H7 (cell line): Measurements from ENCODE around the gene TOMM40L. TPM values are rescaled to one million over a fixed set of nuclear protein-coding genes. Genes with fewer than 3 reads are reported as not detected.
A peak's percentile ranks its signal among the peaks of the same experiment; 100 is the strongest.

ENCODE experiments used
- DNase-seq: peaks from one replicate; pipeline ENCODE4 v3.0.0; 2012
- H3K27me3 ChIP-seq: 2 replicates; pipeline ENCODE4 v1.6.0; 2011; ENCODE audit warnings: mild to moderate bottlenecking, low read length; ENCODE audit not compliant: control insufficient read depth, insufficient read depth
- H3K36me3 ChIP-seq: replicated peaks from 2 replicates; pipeline ENCODE4 v1.5.1; 2011; ENCODE audit warnings: low read length; ENCODE audit not compliant: control insufficient read depth, insufficient read depth
- H3K4me3 ChIP-seq: 2 replicates; pipeline ENCODE4 v1.5.1; 2011; ENCODE audit warnings: low read depth, mild to moderate bottlenecking, control low read depth, low read length, moderate library complexity; ENCODE audit not compliant: insufficient read depth
- total RNA-seq: library from RNA; depleted of rRNA; stranded (reverse); fragments of >200 nt; shearing (Covaris generic); gene quantifications from 2 replicates; pipeline ENCODE4 v1.2.3, GENCODE V29; 2014

The TOMM40L gene
- total RNA-seq, 1 experiment from 2014 or later = 38.1 TPM

DNA sequence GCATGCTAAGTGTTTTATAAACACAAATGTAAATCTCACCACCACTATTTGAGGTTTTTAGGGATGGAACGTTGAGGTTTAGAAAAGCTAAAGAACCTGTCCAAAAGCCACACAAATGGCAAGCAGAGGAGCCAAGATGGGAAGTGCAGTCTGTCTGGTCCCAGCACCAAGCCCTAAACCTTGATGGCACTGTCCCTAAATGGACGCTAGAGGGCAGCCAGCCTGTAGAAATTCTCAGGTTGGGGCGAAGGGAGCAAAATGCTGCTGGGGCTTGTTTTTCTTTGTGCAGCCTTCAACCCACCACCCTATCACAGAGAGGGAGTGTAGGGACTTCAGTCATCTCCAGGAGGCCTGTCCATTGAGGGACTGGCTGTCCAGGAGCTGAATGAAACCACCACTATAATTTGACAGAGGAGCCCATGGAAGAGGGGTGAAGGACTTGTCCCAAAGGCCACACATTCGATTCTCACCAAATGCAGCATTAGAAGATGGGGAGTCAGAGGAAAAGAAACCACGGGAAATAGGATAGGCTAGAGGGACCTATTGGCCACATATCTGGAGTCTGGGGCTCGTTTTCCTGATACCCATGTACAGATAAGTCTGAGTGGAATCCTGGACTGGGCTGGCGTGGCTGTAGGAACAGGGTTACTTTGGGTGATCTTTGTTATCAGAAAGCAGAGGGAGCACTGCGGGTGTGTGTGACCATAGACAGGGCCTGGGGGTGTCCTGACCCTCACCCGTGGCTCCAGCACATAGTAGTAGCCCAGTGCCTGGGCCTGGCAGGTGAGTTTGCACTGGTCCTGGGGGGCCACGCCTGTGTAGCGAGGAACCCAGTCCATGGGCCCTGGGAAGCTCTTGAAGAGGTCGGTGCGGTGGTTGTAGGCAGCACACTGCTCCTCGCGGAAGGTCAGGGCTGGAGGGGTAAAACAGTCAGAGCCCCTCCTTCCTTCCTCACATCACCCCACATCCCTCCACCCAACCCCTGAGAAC is 33.1 kb upstream of the TOMM40L start:
- Histone ChIP-seq H3K27me3 (no peaks in the 10 kb centered on the region), H3K36me3 (peaks cover 21% of the 10 kb centered on the region), H3K4me3 (no peak overlapping the region)
- DNase-seq = peak; percentile 90

DNA sequence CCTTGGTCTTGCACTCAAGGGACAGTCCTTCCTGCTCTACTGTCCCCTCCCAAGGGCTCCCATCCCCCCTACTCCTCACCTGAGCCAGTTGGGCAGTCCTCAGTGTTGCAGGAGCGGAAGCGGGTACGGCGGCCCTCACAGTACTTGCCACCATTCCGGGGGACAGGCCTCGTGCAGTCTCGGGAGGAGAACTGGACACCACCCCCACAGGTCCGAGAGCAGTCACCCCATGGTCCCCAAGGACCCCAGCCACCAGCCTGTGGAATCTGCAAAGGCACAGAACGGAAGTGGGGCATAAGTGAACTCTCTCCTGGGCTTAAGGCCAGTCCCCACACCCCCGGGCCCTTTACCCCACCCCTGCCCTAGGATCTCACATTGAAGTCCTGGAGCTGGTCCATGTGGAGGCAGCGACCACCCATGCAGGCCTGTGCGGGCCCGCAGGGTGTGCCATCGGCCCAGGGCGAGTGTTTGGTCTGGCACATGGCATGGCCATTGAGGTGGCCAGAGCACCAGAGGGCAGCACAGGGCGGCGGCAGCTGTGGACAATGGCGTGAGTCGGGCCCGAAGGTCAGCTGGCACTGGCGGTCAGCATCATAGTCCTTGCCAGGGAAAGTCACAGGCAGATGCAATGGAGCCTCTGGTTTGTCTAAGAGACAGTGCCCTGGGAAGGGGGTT is 32.2 kb upstream of the TOMM40L start:
- Histone ChIP-seq H3K27me3 (no peaks in the 10 kb centered on the region), H3K4me3 (no peak overlapping the region), H3K36me3 (peaks cover 21% of the 10 kb centered on the region)
- no peak for DNase-seq

DNA sequence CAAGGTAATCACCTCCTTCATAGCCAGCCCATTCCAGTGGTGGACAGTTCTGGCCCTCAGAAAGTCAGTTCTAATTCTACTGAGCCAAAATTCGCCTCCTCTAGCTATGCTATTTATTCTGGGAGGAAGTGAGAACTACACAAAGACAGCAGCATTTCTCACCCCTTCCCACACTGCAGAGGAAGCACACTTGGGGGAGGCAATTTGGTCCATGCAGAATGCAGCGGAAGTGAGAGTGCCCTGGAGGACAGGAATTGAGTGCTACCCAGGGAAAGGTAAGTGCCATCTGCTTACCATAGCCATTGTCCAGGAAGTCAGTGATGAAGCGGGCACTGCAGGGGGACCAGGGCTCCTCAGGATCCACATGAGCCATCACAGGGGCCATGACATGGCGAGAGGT is 30.7 kb upstream of the TOMM40L start:
- H3K36me3 ChIP-seq = peaks cover 21% of the 10 kb centered on the region
- no peaks in the 10 kb centered on the region for H3K27me3 ChIP-seq
- H3K4me3 ChIP-seq = no peak overlapping the region
- DNase-seq = no peak

DNA sequence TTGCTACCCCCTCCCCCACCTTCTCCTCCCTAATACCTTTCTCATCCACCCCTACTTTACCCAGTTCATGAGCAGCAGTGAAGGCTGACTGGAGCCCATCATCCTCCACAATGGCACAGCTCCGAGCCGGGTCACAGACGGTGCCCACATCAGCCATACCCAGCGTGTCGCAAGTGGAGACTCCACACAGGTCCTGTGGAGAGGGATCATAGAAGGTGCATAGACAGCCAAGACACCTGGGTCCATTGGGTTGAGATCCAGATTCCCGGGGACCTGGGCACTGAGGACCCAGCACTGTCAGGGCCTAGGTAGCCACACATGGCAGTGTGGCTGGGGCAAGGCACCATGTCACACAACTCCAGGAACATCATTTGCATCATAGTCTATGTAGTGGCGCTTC is 29.7 kb upstream of the TOMM40L start:
- Histone ChIP-seq H3K27me3 (no peaks in the 10 kb centered on the region), H3K4me3 (no peak overlapping the region), H3K36me3 (peaks cover 21% of the 10 kb centered on the region)
- no peak for DNase-seq

DNA sequence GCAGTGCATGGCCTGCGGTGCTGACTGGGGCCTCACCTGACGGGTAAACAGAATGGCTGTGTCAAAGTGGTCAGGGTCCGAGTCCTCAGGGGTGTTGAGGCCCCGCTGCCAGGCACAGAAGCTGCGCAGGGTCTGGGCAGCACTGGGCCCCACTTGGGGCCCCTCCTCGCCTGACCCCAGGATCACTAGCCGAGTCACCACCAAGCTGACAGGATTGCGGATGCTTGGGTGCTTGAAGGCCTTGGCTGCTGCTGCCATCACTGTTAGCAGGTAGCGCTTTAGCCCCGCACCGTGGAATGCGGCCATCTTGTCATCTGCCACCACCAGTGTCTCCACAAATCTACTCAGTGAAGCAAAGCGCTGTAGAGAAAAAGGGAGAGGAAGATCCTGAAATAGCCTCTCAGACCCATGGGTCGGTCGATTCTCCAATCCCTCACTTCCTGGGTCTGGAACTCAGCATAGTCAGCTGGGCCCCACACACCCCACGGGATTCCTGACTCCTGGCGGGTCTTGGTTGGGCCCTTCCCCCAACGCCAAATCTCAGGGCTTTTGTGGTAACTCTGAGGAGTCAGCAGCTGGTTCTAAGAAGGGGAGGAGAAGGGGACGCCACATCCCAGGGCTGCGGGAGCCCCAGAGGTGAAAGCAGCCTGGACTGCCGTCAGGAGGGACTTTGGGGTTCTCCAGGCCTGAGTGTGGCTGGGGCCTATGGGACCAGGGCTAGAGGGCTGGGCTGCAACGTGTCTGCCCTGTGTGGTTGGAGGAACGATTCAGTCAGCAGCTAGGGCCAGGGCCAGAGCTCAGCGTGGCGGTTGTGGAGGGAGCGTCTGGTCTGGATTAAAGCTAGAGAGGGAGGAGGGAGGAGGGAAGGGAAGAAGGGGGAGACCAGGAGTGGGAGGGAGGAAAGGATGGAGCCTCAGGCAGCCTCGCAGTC is 29.1 kb upstream of the TOMM40L start:
- Histone ChIP-seq H3K27me3 (no peaks in the 10 kb centered on the region), H3K4me3 (peak overlapping the region; percentile 30), H3K36me3 (peaks cover 15% of the 10 kb centered on the region)
- DNase-seq = peak; percentile 65

DNA sequence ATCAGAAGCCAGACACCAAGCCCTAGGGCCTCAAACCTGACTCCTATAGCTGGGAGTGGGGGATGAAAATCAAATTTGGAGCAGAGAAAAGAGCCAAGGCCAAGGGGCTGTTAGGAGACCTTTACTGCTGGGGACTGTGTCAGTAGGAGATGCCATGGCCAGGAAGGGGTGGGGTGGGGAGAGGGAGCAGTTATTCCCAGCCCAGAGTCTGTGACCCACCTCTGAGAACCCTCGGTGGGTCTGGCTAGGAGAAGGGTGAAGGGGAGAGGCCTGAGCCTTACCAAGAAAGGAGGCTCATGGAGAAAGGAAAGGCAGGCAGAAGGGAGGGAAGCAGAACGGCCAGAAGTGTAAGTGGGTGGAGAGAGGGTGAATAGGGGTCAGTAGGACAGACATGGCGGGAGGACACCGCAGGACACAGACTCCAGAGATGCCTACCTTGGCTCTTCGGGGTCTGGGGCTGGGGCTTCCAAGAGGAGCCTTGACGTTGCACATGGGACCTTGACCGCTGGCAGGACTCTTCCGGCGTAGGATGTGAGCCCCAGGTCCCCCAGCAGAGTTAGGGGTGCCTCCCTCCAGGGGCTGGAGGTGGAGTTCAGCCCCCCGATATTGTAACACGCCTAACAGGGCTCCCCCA is 28.2 kb upstream of the TOMM40L start:
- H3K36me3 ChIP-seq = peaks cover 11% of the 10 kb centered on the region
- no peaks in the 10 kb centered on the region for H3K27me3 ChIP-seq
- no peak for DNase-seq
- H3K4me3 ChIP-seq = peak overlapping the region; percentile 30

DNA sequence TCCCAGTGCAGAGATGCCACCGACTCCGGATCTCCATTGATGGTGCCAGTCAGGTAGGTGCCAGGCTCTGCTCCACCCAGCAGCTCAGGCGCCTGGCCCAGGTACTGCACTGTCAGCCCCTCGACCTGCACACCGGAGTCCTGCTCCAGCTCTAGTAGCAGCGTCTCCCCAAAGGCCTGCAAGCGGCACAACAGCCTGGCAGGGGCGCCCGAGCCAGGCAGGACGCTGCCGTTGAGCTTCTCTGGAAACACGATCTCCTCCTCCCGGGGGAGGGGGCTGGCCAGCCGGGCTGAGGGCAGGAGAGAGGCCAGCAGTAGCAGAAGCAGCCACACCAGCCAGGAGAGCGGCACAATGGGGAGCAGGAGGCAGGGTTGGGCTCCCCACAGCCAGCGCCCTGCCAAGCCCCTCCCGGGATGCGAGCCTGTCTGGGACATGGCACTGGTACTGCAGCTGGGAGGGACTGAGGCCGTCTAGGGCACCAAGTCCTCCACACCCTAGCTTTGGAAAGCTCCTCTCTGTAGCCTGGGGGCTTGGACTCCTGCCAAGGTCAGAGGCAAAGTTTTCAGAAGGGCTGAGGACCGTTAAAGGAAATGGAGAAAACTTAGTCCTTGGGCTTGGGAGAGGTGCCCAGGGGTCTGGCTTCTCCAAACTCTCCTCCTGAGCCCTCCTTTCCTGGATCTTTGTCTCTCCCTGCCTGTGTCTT is 27.5 kb upstream of the TOMM40L start:
- peak; percentile 94 for DNase-seq

DNA sequence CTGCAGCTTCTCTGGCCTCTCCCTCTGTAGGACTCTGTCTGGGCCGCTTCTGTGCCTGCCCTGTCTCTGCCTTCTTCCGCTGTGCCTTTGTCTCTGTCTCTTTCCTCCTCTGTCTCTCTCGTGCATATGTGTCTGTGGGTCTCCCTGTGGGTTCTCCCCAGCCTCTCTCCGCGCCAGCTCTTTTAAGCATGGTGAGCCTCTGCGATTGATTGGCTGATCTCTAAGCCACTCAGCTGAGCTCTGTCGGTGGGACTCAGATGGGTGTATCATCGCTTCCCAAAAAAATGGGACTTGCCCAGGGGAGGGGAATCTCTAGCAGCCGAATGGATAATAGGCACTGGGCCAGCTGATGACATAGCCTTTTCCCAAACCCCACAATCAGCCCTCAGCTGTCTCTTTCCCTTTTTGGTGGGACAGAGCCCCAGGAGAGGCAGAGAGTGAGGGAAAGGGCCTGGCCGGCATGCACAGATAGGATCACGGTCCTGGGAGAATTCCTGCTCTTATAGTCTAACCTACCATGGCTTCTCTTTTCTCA is 26.9 kb upstream of the TOMM40L start, which contains the start of gene ADAMTS4:
ADAMTS4 (minus strand) TSS at position 158 of the 535 bp plus-strand sequence. CDS start 427 bp downstream, outside the sequence.
- Histone ChIP-seq H3K27me3 (no peaks in the 10 kb centered on the region), H3K4me3 (peak within 1 kb of the TSS; percentile 30), H3K36me3 (peaks cover 13% of the 10 kb centered on the region)
- peak; percentile 73 for DNase-seq

More for the DNA sequence above, 27.5 kb upstream of the TOMM40L start:
- H3K36me3 ChIP-seq = peaks cover 9% of the 10 kb centered on the region
- no peaks in the 10 kb centered on the region for H3K27me3 ChIP-seq
- peak overlapping the region; percentile 30 for H3K4me3 ChIP-seq

DNA sequence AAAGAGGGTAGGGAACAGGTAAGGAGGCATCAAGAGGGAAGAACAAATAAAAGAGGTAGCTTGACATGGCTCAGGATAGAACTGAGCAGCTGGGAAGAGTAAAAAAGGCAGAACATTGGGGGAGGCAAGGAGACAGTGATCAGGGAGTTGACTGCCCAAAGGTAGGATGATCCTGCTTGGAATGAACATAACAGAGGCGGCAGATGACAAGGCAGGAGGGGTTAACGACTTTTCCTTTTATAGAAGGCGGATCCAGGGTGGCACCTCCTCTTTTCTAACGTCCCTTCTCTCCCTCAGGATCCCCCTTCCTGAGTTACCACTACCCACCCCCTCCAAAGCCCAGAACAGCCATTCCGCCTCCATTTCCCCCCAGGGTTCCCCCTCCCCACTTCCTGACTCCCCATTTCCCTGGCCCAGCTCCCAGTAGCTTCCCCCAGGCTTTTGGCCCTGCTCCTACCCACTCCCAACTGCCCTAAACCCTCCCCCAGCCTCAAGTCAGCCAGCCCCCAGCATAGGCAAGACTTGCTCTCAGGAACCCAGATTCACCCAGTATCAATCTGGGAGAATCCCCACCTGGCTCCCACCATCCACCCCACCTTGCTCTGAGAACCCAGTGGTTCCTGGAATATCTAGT is 26.2 kb upstream of the TOMM40L start:
- Histone ChIP-seq H3K27me3 (no peaks in the 10 kb centered on the region), H3K36me3 (peaks cover 13% of the 10 kb centered on the region), H3K4me3 (no peak overlapping the region)
- peak; percentile 48 for DNase-seq

DNA sequence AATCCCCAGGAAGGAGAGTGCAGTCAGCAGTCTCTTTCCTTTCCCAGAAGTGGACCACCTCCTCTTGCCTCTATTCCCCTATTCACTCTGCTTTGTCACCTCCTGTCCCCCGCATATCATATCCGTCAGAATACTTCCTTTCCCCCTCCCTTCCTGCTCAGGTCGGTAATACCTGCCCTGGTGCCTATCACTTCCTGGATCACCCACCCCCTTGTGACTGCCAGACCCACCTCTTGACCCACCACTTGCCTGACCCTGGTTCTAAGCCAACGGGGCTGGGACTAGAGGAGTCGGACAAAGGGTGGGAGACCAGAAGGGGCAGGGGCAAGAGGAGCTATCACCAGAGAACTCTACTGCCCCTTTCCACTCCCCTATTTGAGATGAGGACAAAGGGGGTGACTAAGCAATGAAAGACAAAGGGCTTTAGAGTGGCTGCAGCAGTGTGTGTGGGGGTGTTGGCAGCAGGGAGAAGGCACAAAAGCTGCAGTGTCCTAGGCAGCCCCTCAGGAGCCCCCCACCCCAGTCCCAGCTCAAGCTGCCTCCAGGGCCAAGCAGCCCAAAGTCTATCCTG is 25.4 kb upstream of the TOMM40L start:
- Histone ChIP-seq H3K36me3 (peaks cover 11% of the 10 kb centered on the region), H3K4me3 (peak overlapping the region; percentile 13; the same call in 1 of the 2 replicates), H3K27me3 (no peaks in the 10 kb centered on the region)
- peak; percentile 54 for DNase-seq

DNA sequence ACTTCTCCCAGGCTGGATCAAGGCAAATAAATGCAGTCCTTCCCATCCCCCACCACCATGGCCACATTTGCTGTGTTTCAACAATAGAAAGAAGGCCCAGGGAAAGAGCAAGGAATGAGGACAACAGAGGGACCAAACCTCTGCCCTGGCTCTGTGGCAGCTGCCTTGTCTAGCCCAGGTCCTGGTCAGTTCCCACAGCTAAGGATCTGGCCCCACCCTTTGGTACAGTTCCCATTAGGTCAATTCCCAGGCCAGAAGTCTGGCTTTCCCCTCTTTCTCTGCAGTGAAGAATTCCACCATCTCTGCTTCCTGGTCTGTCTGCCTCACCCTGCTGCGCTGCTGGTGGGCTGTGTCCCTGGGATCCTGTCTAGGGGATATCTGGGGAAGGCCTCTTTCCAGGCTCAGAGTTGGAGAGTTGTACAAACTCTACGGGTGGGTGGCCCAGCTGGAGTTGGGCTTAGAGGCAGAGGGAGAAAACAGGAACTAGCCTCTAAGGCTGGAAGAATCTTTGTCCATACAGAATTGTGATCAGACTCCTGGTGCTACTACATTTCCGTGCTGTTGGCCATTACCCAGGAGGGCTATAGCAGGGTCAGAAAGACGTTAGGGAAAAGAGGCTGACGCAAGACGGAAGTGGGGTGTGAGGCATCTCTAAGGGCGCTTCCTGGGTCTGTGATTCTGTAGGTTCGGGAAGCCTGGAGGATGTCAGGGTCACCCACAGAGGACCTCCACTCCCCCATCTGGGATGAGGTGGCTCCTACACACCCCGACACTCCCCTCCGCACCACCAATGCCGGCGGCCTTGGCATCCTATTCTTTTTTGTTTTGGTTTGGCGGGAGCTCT is 24.6 kb upstream of the TOMM40L start:
- DNase-seq = peak; percentile 60

More for the DNA sequence above, 24.6 kb upstream of the TOMM40L start:
- peak overlapping the region; percentile 30 for H3K4me3 ChIP-seq
- peaks cover 7% of the 10 kb centered on the region for H3K36me3 ChIP-seq
- H3K27me3 ChIP-seq = no peaks in the 10 kb centered on the region
